ENCODE data around the gene RALGDS.

GRCh38 chr9:133125941-133126696 lies 5.1 kb upstream of the RALGDS start:
- no peak for TF ChIP-seq EZH2 (IDR thresholded peaks at IDR 0.05; ENCODE audit: low read length)
- TF ChIP-seq CTCF (optimal IDR thresholded peaks at IDR 0.05 in 1 of 3, IDR thresholded peaks at IDR 0.05 in 1 of 3, conservative IDR thresholded peaks at IDR 0.05 in 1 of 3; ENCODE audit: extremely low read depth in 1 of 3, insufficient read depth in 2 of 3, low read length in 3 of 3): no peak
